ENCODE measurements around the gene SLC2A11.

SLC2A11 gene

DNA sequence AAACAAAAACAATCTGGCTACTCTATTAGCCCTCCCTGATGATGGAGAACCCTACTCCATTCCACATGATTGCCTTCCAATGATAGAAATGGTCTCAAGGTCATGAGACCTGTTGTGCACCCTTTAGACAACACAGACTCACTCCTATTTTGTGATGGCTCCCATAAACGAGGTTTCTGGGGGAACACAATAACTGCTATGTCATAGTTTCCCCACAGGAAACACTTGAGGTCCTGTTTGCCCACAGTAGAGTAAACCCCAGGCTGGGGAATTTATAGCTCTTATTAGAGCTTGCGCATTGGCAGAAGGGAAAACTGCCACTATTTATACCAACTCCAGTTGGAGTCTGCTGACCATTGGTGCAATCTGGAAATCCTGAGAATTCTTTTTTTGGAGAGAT, 65.2 kb downstream of the SLC2A11 start:
- TF ChIP-seq ZNF274 (IDR thresholded peaks at IDR 0.05; ENCODE audit: low read depth, low read length) (no peak), YY1 (IDR thresholded peaks at IDR 0.05; ENCODE audit: insufficient read depth, insufficient read length) (no peak), SUZ12 (IDR thresholded peaks at IDR 0.05; ENCODE audit: extremely low read depth, insufficient read depth, insufficient read length) (no peak)
- H3K27me3 ChIP-seq (ENCODE audit: insufficient read depth, insufficient read length): no peaks in the 10 kb centered on the region
- no peak overlapping the region for H3K9ac ChIP-seq (ENCODE audit: insufficient read length, low read depth)
- peaks cover 3% of the 10 kb centered on the region for H3K36me3 ChIP-seq (ENCODE audit: insufficient read depth, insufficient read length, low read length)
- no peak for DNase-seq (ENCODE audit: low read depth, low spot score)
- H3K4me3 ChIP-seq (ENCODE audit: insufficient read length, low read depth): no peak overlapping the region
- H3K9me3 ChIP-seq (ENCODE audit: insufficient read depth, low read length): peaks cover 25% of the 10 kb centered on the region; the same call in 1 of the 2 replicates
- H3K4me1 ChIP-seq (ENCODE audit: insufficient read depth, insufficient read length): no peaks in the 10 kb centered on the region

DNA sequence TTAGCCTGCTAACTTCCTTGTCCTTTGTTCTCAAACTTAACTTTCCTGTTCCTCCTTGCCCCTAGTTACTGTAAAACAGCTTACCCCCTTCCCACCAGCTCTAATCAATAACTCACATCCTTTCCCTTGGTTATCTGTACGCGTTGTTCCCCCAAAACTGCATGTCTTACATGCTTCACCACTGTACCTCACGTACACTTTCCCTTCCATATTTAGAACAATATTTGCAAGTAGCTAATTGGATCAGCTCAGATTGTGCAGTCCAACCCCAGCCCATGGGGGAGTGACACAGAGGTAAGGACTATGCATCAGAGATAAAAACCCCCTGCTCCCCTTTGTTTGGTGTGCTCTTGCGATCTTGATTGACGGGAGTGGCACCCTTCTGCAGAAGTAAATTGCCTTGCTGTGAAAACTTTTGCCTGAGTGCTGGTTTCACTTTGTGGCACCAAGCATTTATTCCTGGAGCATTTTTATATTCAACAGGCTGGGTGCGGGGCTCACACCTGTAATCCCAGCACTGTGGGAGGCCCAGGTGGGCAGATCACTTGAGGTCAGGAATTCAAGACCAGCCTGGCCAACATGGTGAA, 67.4 kb downstream of the SLC2A11 start:
- Histone ChIP-seq H3K36me3 (ENCODE audit: insufficient read depth, insufficient read length, low read length) (peaks cover 6% of the 10 kb centered on the region), H3K9ac (ENCODE audit: insufficient read length, low read depth) (no peak overlapping the region), H3K4me1 (ENCODE audit: insufficient read depth, insufficient read length) (no peaks in the 10 kb centered on the region), H3K27me3 (ENCODE audit: insufficient read depth, insufficient read length) (no peaks in the 10 kb centered on the region), H3K9me3 (ENCODE audit: insufficient read depth, low read length) (peaks cover 31% of the 10 kb centered on the region; the same call in 1 of the 2 replicates), H3K4me3 (ENCODE audit: insufficient read length, low read depth) (no peak overlapping the region)
- TF ChIP-seq YY1 (IDR thresholded peaks at IDR 0.05; ENCODE audit: insufficient read depth, insufficient read length) (no peak), ZNF274 (IDR thresholded peaks at IDR 0.05; ENCODE audit: low read depth, low read length) (no peak), SUZ12 (IDR thresholded peaks at IDR 0.05; ENCODE audit: extremely low read depth, insufficient read depth, insufficient read length) (no peak)
- DNase-seq (ENCODE audit: low read depth, low spot score): no peak

DNA sequence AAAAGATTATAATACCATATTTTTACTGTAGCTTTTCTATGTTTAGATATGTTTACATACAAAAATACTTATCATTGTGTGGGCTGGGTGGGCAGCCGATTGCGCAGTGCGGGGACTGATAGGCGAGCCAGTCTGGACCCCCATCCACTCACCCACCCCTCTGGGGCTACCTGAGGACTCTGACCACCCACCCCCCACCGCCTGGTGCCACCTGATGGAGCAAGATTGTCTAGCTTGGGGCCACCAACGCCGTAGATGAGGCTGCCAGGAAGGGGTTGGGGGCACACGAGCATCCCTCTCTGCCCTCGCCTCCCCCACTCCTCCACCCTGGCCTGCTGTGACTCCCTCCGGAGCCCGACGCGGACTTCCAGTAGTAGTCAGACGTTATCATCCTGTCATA, 68.9 kb downstream of the SLC2A11 start:
- H3K36me3 ChIP-seq (ENCODE audit: insufficient read depth, insufficient read length, low read length): peaks cover 6% of the 10 kb centered on the region
- H3K27me3 ChIP-seq (ENCODE audit: insufficient read depth, insufficient read length): no peaks in the 10 kb centered on the region
- TF ChIP-seq SUZ12 (IDR thresholded peaks at IDR 0.05; ENCODE audit: extremely low read depth, insufficient read depth, insufficient read length) (no peak), ZNF274 (IDR thresholded peaks at IDR 0.05; ENCODE audit: low read depth, low read length) (no peak), YY1 (IDR thresholded peaks at IDR 0.05; ENCODE audit: insufficient read depth, insufficient read length) (no peak)
- no peak for DNase-seq (ENCODE audit: low read depth, low spot score)
- peaks cover 43% of the 10 kb centered on the region for H3K9me3 ChIP-seq (ENCODE audit: insufficient read depth, low read length)
- no peaks in the 10 kb centered on the region for H3K4me1 ChIP-seq (ENCODE audit: insufficient read depth, insufficient read length)
- no peak overlapping the region for H3K9ac ChIP-seq (ENCODE audit: insufficient read length, low read depth)
- H3K4me3 ChIP-seq (ENCODE audit: insufficient read length, low read depth): no peak overlapping the region
